Mesendoderm (in vitro differentiated cells): ENCODE results near the gene P2RY6.
A peak's percentile ranks its signal among the peaks of the same experiment; 100 is the strongest.

Source experiments
- DNase-seq: peaks from one replicate; pipeline ENCODE4 v3.0.0; 2013
- H2AK5ac ChIP-seq: 2 replicates; pipeline ENCODE4 v1.6.1; 2013; ENCODE audit warnings: low read length, inconsistent platforms
- H2BK120ac ChIP-seq: 2 replicates; pipeline ENCODE4 v1.6.1; 2013; ENCODE audit warnings: low read depth, mild to moderate bottlenecking, low read length, moderate library complexity, mixed read lengths
- H2BK15ac ChIP-seq: replicated peaks from 2 replicates; pipeline ENCODE4 v1.6.1; 2013; ENCODE audit warnings: low read depth, mild to moderate bottlenecking, moderate library complexity
- H2BK5ac ChIP-seq: 2 replicates; pipeline ENCODE4 v1.6.1; 2013; ENCODE audit warnings: low read length, inconsistent platforms
- H3K18ac ChIP-seq: 2 replicates; pipeline ENCODE4 v1.6.1; 2013; ENCODE audit warnings: mild to moderate bottlenecking, low read length, mixed read lengths
- H3K23ac ChIP-seq: one replicate; pipeline ENCODE4 v1.6.1; 2013; ENCODE audit warnings: low read length
- H3K27ac ChIP-seq: 2 replicates; pipeline ENCODE4 v1.5.1; 2013; ENCODE audit warnings: low read depth, mild to moderate bottlenecking, inconsistent platforms, low read length, moderate library complexity
- H3K27me3 ChIP-seq: 2 replicates; pipeline ENCODE4 v1.6.1; 2013; ENCODE audit warnings: low read length, control low read depth, mild to moderate bottlenecking, inconsistent platforms; ENCODE audit not compliant: insufficient read depth, poor library complexity
- H3K36me3 ChIP-seq: 2 replicates; pipeline ENCODE4 v1.6.1; 2013; ENCODE audit warnings: low read length, inconsistent platforms; ENCODE audit not compliant: control insufficient read depth, insufficient read depth
- H3K4ac ChIP-seq: one replicate; pipeline ENCODE4 v1.6.1; 2013; ENCODE audit warnings: low read depth, mild to moderate bottlenecking, low read length, moderate library complexity
- H3K4me1 ChIP-seq: 2 replicates; pipeline ENCODE4 v1.6.1; 2013; ENCODE audit warnings: low read depth, low read length, inconsistent platforms; ENCODE audit not compliant: control insufficient read depth
- H3K4me2 ChIP-seq: 2 replicates; pipeline ENCODE4 v1.6.1; 2013; ENCODE audit warnings: low read length
- H3K4me3 ChIP-seq: 2 replicates; pipeline ENCODE4 v1.5.1; 2013; ENCODE audit warnings: mild to moderate bottlenecking, low read length
- H3K56ac ChIP-seq: one replicate; pipeline ENCODE4 v1.6.1; 2013; ENCODE audit warnings: low read length
- H3K79me1 ChIP-seq: 2 replicates; pipeline ENCODE4 v1.6.1; 2013; ENCODE audit warnings: low read length, inconsistent platforms
- H3K79me2 ChIP-seq: 2 replicates; pipeline ENCODE4 v1.6.1; 2013; ENCODE audit warnings: mild to moderate bottlenecking, low read length; ENCODE audit not compliant: control insufficient read depth, insufficient read depth
- H3K9ac ChIP-seq: 2 replicates; pipeline ENCODE4 v1.6.1; 2013; ENCODE audit warnings: low read length, inconsistent platforms
- H4K5ac ChIP-seq: one replicate; pipeline ENCODE4 v1.6.1; 2013; ENCODE audit warnings: low read length
- H4K8ac ChIP-seq: one replicate; pipeline ENCODE4 v1.6.1; 2013; ENCODE audit warnings: low read depth, mild to moderate bottlenecking, control low read depth, low read length, moderate library complexity
- WGBS: extraction: QIAGEN DNeasy Blood & Tissue Kit; methylation state at CpG from one replicate; pipeline ENCODE4 v1.1.7; 2013; ENCODE audit warnings: low lambda C conversion rate, missing lambda C conversion rate; ENCODE audit not compliant: insufficient coverage; ENCODE audit errors: extremely low coverage; 5-methylcytosine and 5-hydroxymethylcytosine counted together

The P2RY6 gene

GRCh38 chr11:73317803-73318202, 45.7 kb downstream of the P2RY6 start:
- no CpG with 5 or more reads among the region's 3 CpGs for WGBS

GRCh38 chr11:73318501-73319011, 46.4 kb downstream of the P2RY6 start:
- H3K27me3 ChIP-seq: no peaks in the 10 kb centered on the region
- no peak for DNase-seq
- no peak overlapping the region for H3K9ac ChIP-seq
- WGBS: no CpG with 5 or more reads among the region's 8 CpGs
- H2BK15ac ChIP-seq: no peak overlapping the region
- no peak overlapping the region for H2BK5ac ChIP-seq
- peaks cover 13% of the 10 kb centered on the region for H3K4me1 ChIP-seq
- H3K79me2 ChIP-seq: no peaks in the 10 kb centered on the region
- H4K8ac ChIP-seq: no peak overlapping the region
- H3K27ac ChIP-seq: no peak overlapping the region
- H3K4me3 ChIP-seq: no peak overlapping the region
- H3K56ac ChIP-seq: no peak overlapping the region
- no peak overlapping the region for H4K5ac ChIP-seq
- no peak overlapping the region for H3K4me2 ChIP-seq
- no peak overlapping the region for H3K18ac ChIP-seq
- no peak overlapping the region for H3K4ac ChIP-seq
- H3K23ac ChIP-seq: no peak overlapping the region
- peaks cover 9% of the 10 kb centered on the region for H3K79me1 ChIP-seq
- H2BK120ac ChIP-seq: no peak overlapping the region
- no peak overlapping the region for H2AK5ac ChIP-seq
- H3K36me3 ChIP-seq: no peaks in the 10 kb centered on the region

More at GRCh38 chr11:73317803-73318202, 45.7 kb downstream of the P2RY6 start:
- no peak overlapping the region for H2BK5ac ChIP-seq
- no peak overlapping the region for H4K5ac ChIP-seq
- H2BK120ac ChIP-seq: no peak overlapping the region
- no peak overlapping the region for H3K56ac ChIP-seq
- peaks cover 14% of the 10 kb centered on the region for H3K4me1 ChIP-seq
- H3K27me3 ChIP-seq: no peaks in the 10 kb centered on the region
- H3K4ac ChIP-seq: no peak overlapping the region
- no peak overlapping the region for H3K9ac ChIP-seq
- H4K8ac ChIP-seq: no peak overlapping the region
- no peaks in the 10 kb centered on the region for H3K79me2 ChIP-seq
- no peak overlapping the region for H2AK5ac ChIP-seq
- H3K36me3 ChIP-seq: no peaks in the 10 kb centered on the region
- H3K4me2 ChIP-seq: no peak overlapping the region
- DNase-seq: no peak
- peaks cover 11% of the 10 kb centered on the region for H3K79me1 ChIP-seq
- H3K23ac ChIP-seq: no peak overlapping the region
- no peak overlapping the region for H3K27ac ChIP-seq
- no peak overlapping the region for H2BK15ac ChIP-seq
- H3K4me3 ChIP-seq: no peak overlapping the region
- H3K18ac ChIP-seq: no peak overlapping the region

- peaks cover 9% of the 10 kb centered on the region for H3K79me1 ChIP-seq
- H2BK120ac ChIP-seq: no peak overlapping the region
- no peaks in the 10 kb centered on the region for H3K36me3 ChIP-seq
- no peak overlapping the region for H3K4me2 ChIP-seq
- no peak overlapping the region for H3K9ac ChIP-seq
- no peak overlapping the region for H3K4me3 ChIP-seq
- H3K23ac ChIP-seq: no peak overlapping the region
- H3K4ac ChIP-seq: no peak overlapping the region
- no peak overlapping the region for H3K56ac ChIP-seq
- no peak overlapping the region for H2AK5ac ChIP-seq
- DNase-seq: no peak
- H4K5ac ChIP-seq: no peak overlapping the region
- no CpG with 5 or more reads among the region's 10 CpGs for WGBS
- no peak overlapping the region for H2BK5ac ChIP-seq
- no peaks in the 10 kb centered on the region for H3K79me2 ChIP-seq
- no peak overlapping the region for H3K27ac ChIP-seq
- H3K4me1 ChIP-seq: peaks cover 8% of the 10 kb centered on the region
- no peak overlapping the region for H2BK15ac ChIP-seq
- H3K27me3 ChIP-seq: no peaks in the 10 kb centered on the region
- no peak overlapping the region for H3K18ac ChIP-seq
- H4K8ac ChIP-seq: no peak overlapping the region
Measured at GRCh38 chr11:73320763-73321603, 48.8 kb downstream of the P2RY6 start.

GRCh38 chr11:73321604-73322381, 49.7 kb downstream of the P2RY6 start:
- Histone ChIP-seq H4K8ac (no peak overlapping the region), H2AK5ac (no peak overlapping the region), H3K27me3 (no peaks in the 10 kb centered on the region), H3K36me3 (no peaks in the 10 kb centered on the region), H3K4me3 (no peak overlapping the region), H3K79me1 (peaks cover 6% of the 10 kb centered on the region), H2BK5ac (no peak overlapping the region), H3K56ac (no peak overlapping the region), H3K79me2 (no peaks in the 10 kb centered on the region), H3K4me1 (peaks cover 8% of the 10 kb centered on the region), H2BK15ac (no peak overlapping the region), H3K27ac (no peak overlapping the region), H3K18ac (no peak overlapping the region), H3K4me2 (no peak overlapping the region), H3K9ac (peak overlapping the region; percentile 17), H4K5ac (no peak overlapping the region), H3K23ac (no peak overlapping the region), H3K4ac (no peak overlapping the region), H2BK120ac (no peak overlapping the region)
- DNase-seq: no peak
- WGBS: no CpG with 5 or more reads among the region's 10 CpGs

GRCh38 chr11:73322382-73323306, 50.5 kb downstream of the P2RY6 start:
- H2BK120ac ChIP-seq: no peak overlapping the region
- DNase-seq: no peak
- no peak overlapping the region for H3K4me3 ChIP-seq
- no peak overlapping the region for H2BK15ac ChIP-seq
- H4K5ac ChIP-seq: no peak overlapping the region
- no peak overlapping the region for H3K18ac ChIP-seq
- H2BK5ac ChIP-seq: no peak overlapping the region
- H3K9ac ChIP-seq: no peak overlapping the region
- H3K27ac ChIP-seq: peak overlapping the region; percentile 10
- H3K23ac ChIP-seq: no peak overlapping the region
- H3K4me2 ChIP-seq: no peak overlapping the region
- H4K8ac ChIP-seq: no peak overlapping the region
- H3K36me3 ChIP-seq: no peaks in the 10 kb centered on the region
- no peak overlapping the region for H3K4ac ChIP-seq
- H3K27me3 ChIP-seq: no peaks in the 10 kb centered on the region
- no peaks in the 10 kb centered on the region for H3K79me2 ChIP-seq
- H3K4me1 ChIP-seq: peaks cover 8% of the 10 kb centered on the region
- H3K79me1 ChIP-seq: peaks cover 6% of the 10 kb centered on the region
- H2AK5ac ChIP-seq: no peak overlapping the region
- peak overlapping the region; percentile 62 for H3K56ac ChIP-seq
- WGBS: no CpG with 5 or more reads among the region's 7 CpGs
